GM18526 (cell line): ENCODE data around the gene VAT1L.

Experiments used
- POLR2A ChIP-seq: IDR thresholded peaks from 3 replicates; pipeline ENCODE4 v1.6.1; 2011; ENCODE audit not compliant: insufficient read length; ENCODE audit errors: extremely low read depth

VAT1L gene

GRCh38 chr16:77873066-77873465 lies 84.7 kb downstream of the VAT1L start:
- TF ChIP-seq POLR2A: no peak

GRCh38 chr16:77874347-77874746 lies 86.0 kb downstream of the VAT1L start:
- TF ChIP-seq POLR2A: no peak

GRCh38 chr16:77876776-77877175 lies 88.4 kb downstream of the VAT1L start:
- TF ChIP-seq POLR2A: no peak

GRCh38 chr16:77877712-77878347 lies 89.5 kb downstream of the VAT1L start:
- TF ChIP-seq POLR2A: no peak

- no peak for TF ChIP-seq POLR2A
These were observed 93.1 kb downstream of the VAT1L start for GRCh38 chr16:77881355-77882030.

- TF ChIP-seq POLR2A: no peak
These were observed 94.0 kb downstream of the VAT1L start for GRCh38 chr16:77882358-77882757.

- no peak for TF ChIP-seq POLR2A
These were observed 97.4 kb downstream of the VAT1L start for GRCh38 chr16:77885571-77886295.

- TF ChIP-seq POLR2A: no peak
These were observed 100.5 kb downstream of the VAT1L start for GRCh38 chr16:77888871-77889270.

GRCh38 chr16:77890075-77890474 lies 101.7 kb downstream of the VAT1L start:
- no peak for TF ChIP-seq POLR2A

GRCh38 chr16:77894162-77894561 lies 105.8 kb downstream of the VAT1L start:
- TF ChIP-seq POLR2A: no peak

- TF ChIP-seq POLR2A: no peak
These were observed 107.6 kb downstream of the VAT1L start for GRCh38 chr16:77895962-77896361.

GRCh38 chr16:77896415-77897128 lies 108.2 kb downstream of the VAT1L start:
- TF ChIP-seq POLR2A: no peak

- TF ChIP-seq POLR2A: no peak
These were observed 108.7 kb downstream of the VAT1L start for GRCh38 chr16:77897129-77897437.

GRCh38 chr16:77897831-77898605 lies 109.7 kb downstream of the VAT1L start:
- no peak for TF ChIP-seq POLR2A

GRCh38 chr16:77898671-77899211 lies 110.4 kb downstream of the VAT1L start:
- TF ChIP-seq POLR2A: no peak
